Activated CD4-positive, alpha-beta T cell treated with anti-CD3 and anti-CD28 coated beads, Interleukin-2, amount 50 U/mL, for 24 hours (primary cell): ENCODE measurements around the gene TRIM50.
"Not testable (repeated sequence)": the region's sequence is repeated elsewhere in the genome, so short reads cannot be mapped to it uniquely, and the experiment has no call there.

Experiments
- DNase-seq, 2 donors: peaks; one replicate each; pipeline ENCODE4 v3.0.0-alpha.2; 2020; ENCODE audit warnings: low read depth in 1 of 2, low spot score in 1 of 2

TRIM50 gene

DNA sequence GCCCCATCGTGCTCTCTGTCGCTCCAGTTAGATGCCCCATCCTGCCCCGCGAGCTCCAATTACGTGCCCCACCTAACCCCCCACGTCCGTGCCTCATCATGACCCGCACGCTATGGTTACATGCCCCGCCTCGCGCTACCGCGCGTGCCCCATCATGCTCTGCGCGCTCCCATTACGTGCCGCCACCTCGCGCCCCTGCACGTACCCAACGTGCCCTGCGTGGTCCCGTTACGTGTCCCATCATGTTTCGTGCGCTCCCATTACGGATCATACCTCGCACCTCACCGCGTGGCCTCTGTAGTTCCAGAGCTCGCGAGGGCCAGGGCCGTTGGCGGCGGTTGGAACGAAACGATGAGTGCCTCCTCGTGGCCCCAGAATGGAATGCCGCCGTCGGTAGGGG, at the start of gene TRIM50, which contains the start of gene FKBP6:
Gene TRIM50, minus strand, starts transcription at position 161 of the 400 bp plus-strand sequence. CDS start 3,295 bp downstream, outside the sequence.
Gene FKBP6, plus strand, starts transcription at position 240 of the 400 bp plus-strand sequence. CDS start 268 bp downstream, outside the sequence.
- DNase-seq = not testable (repeated sequence)

DNA sequence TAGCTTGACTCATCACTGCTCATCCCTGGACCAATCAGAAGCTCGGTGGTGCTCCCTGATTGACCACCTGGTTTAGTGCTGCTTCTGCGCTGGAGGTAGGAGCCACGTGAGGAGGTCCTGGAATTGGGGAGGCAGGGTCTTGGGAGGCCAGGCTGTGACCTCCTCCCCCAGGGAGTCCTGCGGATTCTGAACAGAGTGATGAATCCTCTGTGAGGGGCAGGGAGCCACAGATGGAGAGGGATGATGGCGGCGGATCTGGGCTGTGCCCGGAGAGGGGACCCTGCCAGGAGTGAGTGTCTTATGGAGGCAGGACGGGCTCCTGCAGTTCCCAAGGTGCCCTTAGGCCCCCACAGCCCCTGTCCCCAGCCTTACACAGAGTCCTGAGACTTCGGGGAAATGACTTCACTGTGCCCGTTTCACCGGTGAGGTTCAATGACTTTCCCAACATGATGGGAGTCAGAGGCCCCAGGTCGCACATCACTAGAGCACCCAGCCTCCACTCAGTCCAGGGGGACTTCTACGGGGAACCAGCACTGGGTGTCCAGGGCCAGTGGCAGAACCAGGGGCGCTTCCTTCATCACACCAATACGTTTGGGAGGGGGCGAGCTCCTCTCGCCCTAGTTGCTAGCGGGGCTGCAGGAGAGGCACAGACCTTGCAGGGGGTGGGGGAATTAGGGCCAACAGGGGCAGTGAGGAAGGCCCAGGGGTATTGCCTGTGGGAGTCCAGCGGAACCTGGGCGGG, 49.0 kb upstream of the TRIM50 start:
- DNase-seq = no peak

DNA sequence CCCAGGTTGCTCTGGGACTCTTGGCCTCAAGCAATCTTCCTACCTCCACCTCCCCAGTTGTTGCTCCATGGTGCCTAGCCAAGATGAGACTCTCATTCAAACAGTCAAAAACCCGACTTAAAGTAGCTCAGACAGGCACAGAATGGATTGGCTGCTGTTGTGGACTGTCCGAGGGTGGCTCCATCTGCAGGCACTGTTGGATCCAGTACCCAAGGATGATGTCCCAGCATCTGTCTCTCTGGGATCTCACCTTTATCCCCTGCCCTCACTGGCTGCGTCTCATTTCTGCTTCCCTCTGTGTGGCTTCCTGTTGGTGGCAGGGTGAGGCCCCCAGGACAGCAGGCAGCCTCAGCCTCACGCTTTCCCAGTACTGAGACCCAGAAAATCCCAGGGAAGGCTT, 48.4 kb upstream of the TRIM50 start:
- not testable (repeated sequence) for DNase-seq

DNA sequence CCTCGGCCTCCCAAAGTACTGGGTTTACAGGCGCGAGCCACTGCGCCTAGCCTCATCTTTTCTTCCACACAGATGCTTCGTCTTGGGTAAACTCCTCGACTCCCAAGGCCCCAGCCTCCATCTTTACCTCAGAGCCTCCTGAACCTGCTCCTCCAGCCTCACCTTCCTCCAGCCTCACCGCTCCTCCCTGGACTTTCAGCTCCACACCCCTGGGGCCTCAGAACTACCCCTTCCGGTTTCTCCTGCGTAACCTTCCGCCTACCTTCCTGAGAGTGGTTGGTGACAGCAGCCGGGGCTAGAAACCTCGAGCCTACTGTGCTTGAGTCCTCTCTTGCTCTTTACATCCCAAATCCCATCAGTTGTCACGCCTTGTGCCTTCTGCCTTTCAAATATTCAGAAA, 45.9 kb upstream of the TRIM50 start:
- DNase-seq = no peak

DNA sequence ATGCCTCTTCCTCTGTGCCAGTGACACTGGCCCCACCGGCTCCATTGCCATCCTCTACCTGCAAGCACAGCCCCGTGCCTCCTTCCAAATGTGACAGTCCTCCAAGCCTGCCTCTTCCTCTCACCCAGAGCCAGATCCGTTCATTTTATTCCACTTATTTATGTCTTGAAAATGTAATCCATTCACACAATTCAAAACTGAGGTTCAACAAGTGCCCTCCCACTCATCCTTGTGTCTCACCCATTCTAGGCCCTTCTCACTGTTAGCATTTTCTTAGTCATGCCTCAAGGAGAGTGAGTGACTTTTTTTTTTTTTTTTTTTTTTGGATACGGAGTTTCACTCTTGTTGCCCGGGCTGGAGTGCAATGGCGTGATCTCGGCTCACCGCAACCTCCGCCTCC, 41.7 kb upstream of the TRIM50 start:
- no peak for DNase-seq

DNA sequence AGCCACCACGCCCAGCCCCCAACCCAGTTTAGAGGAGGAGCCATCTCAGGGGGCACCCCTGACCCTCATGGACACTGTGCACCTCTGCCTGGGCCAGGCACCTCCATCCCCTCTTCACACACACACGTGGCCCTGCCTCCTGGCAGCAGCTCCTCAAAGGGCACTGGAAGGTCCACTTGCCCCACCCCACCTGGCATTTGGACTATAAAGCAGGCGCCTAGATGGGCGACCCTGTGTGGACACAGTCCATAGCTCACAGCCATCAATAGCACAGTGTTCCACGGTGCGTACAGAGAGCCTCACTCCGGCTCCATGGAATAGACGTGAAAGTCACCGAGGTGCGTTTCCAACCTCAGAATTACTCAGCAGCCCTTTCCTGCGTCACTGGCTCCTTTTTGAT, 41.1 kb upstream of the TRIM50 start:
- DNase-seq = no peak

DNA sequence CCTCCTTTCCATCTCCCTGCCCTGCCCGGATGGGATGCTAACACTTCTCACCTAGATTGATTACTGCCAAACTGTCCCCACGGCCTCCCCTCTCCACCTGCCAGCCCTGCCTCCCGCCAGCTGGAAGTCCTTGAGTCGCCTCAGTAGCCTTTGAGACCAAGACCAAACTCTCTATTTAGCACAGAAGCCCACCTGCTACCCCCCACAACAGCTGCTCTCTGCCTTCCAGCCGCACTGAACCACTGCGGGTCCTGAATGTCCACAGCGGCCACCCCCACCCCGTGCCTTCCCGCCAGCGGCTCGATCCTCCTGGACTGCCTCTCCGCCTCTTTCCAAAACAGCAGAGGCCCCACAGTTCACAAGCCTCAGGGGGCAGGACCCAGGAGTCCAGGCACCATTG, 39.1 kb upstream of the TRIM50 start:
- no peak for DNase-seq

DNA sequence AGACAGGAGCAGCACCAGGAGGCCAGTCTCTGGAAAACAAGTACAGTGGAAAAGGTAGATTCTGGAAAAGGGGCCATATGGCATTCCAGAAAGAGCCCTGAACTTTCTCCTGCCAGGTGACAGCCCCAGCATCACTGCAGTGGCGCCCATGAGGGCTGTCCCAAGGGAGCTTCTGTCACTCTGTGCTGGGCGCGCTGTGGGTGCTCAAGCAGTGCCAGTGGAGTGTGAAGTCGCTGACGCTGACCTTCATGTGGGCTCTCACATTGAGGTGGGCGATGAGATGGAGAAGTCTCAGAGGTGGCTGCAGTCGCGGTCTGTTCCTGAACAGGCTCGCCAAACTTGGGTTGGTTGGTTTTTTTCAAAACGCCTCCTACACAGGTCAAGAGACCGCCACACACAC, 38.2 kb upstream of the TRIM50 start:
- DNase-seq = no peak

DNA sequence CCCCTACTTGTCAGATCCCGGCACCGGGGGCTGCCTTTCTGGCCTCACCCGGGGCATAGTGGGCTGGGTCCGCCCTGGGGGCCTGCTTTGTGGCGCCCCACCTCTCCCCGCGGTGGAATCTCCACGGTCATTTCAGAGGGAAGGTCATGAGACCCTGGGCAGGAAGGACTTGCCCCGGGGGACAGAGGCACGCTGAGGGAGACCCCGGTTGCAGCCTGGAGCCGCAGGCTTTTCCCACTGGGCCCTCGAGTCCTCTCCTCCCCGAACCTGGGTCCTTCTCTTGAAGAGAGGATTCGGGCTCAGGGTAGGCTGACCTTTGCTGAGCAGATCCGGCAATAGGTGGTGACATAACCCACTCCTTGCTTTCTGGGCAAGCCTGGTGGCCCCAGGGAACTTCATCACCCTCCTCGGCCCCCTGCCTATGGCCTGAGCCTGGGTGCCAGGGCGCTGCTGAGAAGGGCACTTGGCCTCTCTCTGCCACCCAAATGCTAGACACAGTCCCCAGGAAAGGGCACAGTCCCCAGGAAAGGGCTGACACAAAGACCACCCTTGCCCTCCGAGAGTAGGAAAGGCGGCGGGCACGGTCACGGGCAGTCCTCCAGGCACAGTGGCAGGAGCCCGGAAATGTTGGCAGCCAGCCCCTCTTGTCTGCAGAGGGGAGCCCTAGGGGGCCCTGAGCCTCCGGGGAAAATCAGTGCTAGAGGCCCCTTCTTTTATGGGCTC, 36.3 kb upstream of the TRIM50 start:
- DNase-seq = no peak

DNA sequence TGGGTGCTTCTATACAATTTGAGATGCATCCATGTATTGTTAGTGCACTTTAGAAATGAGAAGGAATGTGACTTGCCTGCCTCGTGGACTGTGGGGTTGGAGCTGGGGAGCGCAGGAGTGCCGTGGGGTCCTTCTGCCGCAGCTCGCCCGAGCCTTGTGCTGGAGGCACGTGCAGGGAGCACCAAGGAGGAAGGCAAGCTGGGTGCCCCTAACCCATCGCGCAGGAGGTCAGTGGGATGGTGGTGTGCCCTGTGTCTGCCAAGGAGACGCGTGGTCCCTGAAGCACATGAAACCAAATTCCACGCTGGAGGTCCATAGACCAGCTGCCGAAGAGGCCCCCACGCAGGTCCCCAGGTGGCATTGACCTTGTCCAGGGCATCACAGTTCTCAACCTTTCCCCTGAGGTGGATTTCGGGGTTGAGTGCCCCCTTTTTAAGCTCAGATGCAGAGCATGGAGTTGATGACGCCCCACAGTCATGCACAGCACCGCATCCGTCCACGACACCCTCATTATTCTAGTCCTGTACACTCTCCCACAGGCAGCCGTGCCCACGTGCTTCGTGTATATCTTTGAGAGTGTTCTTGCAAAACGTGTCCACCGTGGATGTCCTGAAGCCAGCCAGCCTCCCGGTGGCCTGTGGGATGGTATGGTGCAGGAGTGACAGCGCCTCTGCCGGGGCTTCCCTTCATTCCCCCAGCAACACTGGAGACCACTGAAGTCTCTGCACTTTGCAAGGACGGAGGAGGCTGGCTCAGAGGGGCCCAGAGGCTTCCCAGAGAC, 35.5 kb upstream of the TRIM50 start:
- no peak for DNase-seq

DNA sequence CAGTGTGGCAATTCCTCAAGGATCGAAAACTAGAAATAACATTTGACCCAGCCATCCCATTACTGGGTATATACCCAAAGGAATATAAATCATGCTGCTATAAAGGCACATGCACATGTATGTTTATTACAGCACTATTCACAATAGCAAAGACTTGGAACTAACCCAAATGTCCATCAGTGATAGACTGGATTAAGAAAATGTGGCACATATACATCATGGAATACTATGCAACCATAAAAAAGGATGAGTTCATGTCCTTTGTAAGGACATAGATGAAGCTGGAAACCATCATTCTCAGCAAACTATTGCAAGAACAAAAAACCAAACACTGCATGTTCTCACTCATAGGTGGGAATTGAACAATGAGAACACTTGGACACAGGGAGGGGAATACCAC, 32.7 kb upstream of the TRIM50 start:
- DNase-seq = not testable (repeated sequence)

DNA sequence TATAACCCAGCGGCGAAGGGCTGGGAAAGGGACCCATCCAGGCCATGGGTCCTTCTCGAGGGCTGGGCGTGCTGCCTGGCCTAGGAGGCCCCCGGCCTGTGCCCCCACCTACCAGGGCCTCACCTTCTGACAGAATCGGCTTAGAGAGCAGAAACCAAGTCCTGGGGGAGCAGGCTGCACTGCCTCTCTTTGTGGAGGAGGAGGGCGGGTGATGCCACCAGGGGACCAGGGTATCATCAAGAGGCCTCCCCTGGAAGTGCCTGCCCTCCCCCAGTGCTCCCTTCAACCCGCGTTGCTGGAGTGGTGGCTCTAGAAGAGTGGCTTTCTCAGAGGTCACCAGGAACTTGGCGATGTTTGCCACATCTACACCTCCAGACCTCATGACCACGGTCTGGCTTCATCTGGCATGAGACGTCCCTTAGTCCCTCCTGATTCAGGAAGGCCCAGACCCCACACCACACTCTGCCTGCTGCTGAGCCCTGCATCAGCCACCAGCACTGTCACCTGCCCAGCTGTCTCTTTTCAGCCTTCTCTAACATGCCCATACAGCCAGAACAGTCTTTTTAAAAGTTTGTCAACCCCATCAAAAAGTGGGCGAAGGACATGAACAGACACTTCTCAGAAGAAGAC, 32.0 kb upstream of the TRIM50 start:
- no peak for DNase-seq

DNA sequence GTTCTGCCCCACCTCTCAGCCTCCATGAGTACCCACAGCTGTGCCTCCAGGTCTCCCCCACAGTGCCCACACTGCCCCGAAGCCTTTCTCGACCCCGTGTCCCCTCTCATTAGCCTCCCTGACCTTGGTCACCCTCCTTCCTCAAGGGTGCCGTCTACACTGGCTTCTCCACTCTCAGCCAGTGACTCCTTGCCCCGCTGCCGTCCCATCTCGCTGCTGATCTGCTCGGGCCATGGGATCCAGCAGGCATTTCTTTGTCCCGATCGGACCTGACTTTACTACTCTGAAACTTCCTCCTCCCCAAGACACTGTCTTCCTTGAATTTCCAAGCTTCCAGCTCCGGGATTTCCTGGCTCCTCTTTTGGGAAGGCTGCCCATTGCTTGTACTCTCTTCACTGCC, 31.4 kb upstream of the TRIM50 start:
- no peak for DNase-seq

DNA sequence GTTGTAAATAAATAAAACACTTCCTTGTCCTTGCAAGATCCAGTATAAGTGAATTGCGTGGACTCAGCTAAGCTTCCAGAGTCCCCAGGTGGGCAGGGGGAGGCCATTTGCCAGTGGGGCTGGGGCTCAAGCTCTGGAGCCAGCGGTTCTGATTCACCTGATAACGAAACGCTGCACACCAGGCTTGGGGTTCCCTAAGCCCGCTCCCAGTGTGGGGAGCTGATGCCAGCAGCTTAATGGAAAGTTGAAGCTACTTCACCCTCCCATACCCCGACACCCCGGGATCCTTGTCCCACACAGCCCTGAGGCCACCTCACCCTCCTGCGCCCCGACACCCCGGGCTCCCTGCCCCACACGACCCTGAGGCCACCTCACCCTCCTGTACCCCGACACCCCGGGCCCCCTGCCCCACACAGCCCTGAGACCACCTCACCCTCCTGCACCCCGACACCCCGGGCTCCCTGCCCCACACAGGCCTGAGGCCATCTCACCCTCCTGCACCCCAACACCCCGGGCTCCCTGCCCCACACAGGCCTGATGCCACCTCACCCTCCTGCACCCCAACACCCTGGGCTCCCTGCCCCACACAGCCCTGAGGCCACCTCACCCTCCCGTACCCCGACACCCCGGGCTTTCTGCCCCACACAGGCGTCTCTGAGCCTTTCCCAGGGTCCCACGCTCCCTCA, 30.9 kb upstream of the TRIM50 start:
- DNase-seq = no peak

DNA sequence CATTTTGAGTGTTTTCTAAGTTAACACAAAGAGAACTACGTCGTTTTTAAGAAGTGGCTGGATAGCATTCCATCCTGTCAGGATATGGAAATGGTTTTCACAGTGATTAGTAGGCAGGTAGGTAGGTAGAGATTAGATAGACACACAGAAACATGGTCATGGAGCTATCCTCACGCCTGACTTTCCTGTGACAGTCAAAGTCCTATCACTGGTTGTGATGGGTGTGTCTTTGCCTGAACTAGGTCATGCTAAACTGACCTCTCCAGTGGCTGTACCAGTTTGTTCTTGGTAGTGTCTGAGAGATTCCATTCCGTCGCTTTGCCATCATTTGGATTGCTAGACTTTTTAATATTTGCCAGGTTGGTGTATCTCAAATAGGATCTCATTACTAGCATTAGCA, 28.3 kb upstream of the TRIM50 start:
- no peak for DNase-seq

DNA sequence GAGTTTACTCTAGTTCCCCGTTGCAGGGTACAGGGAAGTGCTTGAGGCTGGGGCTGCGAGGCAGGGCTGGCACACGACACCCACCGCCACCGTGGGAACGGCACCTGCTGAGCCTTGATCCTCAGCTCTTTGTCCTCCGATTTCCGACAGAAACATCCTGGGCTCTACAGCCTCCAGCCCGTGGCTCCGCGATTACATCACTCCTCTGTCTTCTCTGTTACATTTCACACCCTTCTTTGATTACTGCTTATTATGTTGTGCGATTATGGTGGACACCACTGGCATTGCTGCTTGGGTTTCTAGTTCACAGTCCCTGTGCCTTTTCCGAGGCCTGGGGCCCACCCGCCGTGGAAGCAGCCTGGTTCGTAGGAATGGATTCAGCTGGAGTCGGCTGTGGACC, 26.9 kb upstream of the TRIM50 start:
- DNase-seq = no peak

DNA sequence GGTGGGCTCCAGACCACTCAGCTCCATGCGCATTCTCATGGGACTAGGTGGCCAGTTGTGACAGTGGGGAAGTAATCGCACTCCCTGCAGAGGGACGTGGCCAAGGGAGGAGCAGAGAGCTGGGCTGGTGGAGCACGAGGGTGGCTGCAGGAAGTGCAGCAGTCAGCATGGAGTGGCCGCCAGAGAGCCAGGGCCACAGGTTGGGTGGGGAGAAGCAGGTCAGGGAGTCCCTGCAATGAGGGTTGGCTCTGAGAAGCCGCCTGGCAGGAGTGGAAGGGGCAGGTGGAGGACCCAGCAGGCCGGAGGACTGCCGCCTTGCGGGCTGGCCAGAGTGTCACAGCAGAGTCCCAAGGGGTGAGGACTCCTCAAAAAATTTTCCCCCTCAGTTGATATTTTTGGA, 26.3 kb upstream of the TRIM50 start:
- DNase-seq = no peak

DNA sequence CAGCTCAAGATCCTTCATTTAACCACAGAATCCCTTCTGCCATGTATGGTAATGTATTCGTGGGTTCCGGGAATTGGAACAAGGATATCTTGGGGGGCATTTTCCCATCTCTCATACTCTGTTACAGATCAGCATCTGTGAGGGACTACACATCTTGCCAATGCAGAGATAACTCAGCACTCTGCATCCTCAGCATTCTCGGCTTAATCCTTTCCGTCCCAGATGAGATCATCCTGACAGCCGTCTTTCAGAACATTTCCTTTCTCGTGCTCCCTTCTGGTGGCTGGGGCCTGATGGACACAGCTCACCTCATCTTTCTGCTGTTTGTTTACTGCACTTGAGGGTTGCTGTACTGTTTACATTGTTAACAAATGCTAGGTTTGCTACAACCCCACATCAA, 25.4 kb upstream of the TRIM50 start:
- no peak for DNase-seq

DNA sequence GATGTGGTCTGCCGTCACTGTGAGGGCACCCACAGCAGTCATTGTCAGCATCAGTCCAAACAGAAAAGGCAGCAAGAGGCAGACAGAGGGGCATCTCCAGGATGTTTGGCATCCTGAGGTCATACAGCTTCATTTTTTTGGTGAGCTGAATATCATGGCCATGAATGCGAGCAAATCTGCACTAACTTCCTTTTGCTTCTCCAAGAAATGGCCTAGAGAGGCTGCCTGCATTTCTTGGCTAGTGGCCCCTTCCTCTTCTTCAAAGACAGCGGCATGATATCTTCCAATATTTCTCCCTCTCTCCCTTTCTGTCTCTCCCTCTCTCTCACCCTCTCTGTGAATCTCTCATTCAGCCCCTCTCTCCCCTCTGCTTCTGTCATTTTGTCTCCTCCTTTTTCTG, 24.9 kb upstream of the TRIM50 start:
- no peak for DNase-seq

DNA sequence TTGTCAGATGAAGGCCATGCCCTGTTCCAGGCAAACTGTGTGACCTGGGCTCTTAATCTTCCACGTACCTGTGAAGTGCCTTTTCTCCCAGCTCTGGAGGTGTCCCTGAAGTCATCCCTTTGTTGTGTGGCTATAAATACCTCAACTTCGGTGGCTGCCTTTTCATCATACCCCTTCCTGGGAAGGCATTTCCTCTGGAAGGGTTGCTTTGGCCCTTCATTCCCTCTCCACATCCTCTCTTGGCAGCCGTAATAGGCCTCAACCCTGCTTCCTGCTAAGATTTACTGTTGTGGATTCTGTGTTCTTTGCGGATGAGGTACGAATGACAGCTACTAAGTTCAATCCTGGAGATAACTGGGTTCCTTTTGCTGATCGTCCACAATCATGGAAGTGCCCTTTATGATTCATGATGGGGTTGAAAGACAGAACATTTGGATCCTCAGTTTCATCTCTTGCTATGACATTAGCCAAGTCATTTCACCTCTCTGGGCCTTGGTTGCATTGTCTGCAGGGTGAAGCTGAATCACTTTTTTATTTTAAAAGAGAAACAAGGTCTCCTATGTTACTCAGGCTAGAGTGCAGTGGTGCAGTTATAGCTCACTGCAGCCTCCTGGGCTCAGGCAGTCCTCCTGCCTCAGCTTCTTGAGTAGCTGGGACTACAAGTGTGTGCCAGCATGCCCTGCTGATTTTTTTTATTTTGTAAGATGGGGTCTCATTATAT, 23.7 kb upstream of the TRIM50 start:
- no peak for DNase-seq
